ENCODE measurements around the gene OR2S2.
"Not testable (repeated sequence)": the region's sequence is repeated elsewhere in the genome, so short reads cannot be mapped to it uniquely, and the experiment has no call there.

Gene OR2S2

GRCh38 chr9:35993136-35993535 lies 35.2 kb upstream of the OR2S2 start:
- not testable (repeated sequence) for H3K4me1 ChIP-seq (ENCODE audit: control insufficient read depth in 1 of 2, insufficient read depth in 2 of 2, low read length in 2 of 2); H3K9ac ChIP-seq (ENCODE audit: low read depth in 1 of 2, low read length in 2 of 2); H3K36me3 ChIP-seq (ENCODE audit: control insufficient read depth in 1 of 2, insufficient read depth in 2 of 2, low read length in 2 of 2); H3K27me3 ChIP-seq (ENCODE audit: control insufficient read depth in 1 of 2, insufficient read depth in 2 of 2, low read length in 2 of 2); H3K9me3 ChIP-seq (ENCODE audit: control insufficient read depth in 1 of 2, low read length in 2 of 2); H3K27ac ChIP-seq (ENCODE audit: low read depth, low read length); H3K4me3 ChIP-seq (ENCODE audit: low read depth in 1 of 2, low read length in 2 of 2)

- H3K4me1 ChIP-seq (ENCODE audit: control insufficient read depth in 1 of 2, insufficient read depth in 2 of 2, low read length in 2 of 2) = no peaks in the 10 kb centered on the region
- no peak overlapping the region for H3K9ac ChIP-seq (ENCODE audit: low read depth in 1 of 2, low read length in 2 of 2)
- no peaks in the 10 kb centered on the region for H3K9me3 ChIP-seq (ENCODE audit: control insufficient read depth in 1 of 2, low read length in 2 of 2)
- H3K27me3 ChIP-seq (ENCODE audit: control insufficient read depth in 1 of 2, insufficient read depth in 2 of 2, low read length in 2 of 2) = peaks cover 0 to 3% of the 10 kb centered on the region in 2 donors
- H3K27ac ChIP-seq (ENCODE audit: low read depth, low read length) = no peak overlapping the region
- no peaks in the 10 kb centered on the region for H3K36me3 ChIP-seq (ENCODE audit: control insufficient read depth in 1 of 2, insufficient read depth in 2 of 2, low read length in 2 of 2)
- no peak overlapping the region for H3K4me3 ChIP-seq (ENCODE audit: low read depth in 1 of 2, low read length in 2 of 2)
Observed at GRCh38 chr9:35990155-35990554, 32.2 kb upstream of the OR2S2 start.

GRCh38 chr9:35984021-35984420 lies 26.1 kb upstream of the OR2S2 start:
- no peak overlapping the region for H3K27ac ChIP-seq (ENCODE audit: low read depth, low read length)
- peaks cover 7 to 15% of the 10 kb centered on the region in 2 donors for H3K27me3 ChIP-seq (ENCODE audit: control insufficient read depth in 1 of 2, insufficient read depth in 2 of 2, low read length in 2 of 2)
- H3K9ac ChIP-seq (ENCODE audit: low read depth in 1 of 2, low read length in 2 of 2) = no peak overlapping the region
- no peaks in the 10 kb centered on the region for H3K4me1 ChIP-seq (ENCODE audit: control insufficient read depth in 1 of 2, insufficient read depth in 2 of 2, low read length in 2 of 2)
- no peaks in the 10 kb centered on the region for H3K36me3 ChIP-seq (ENCODE audit: control insufficient read depth in 1 of 2, insufficient read depth in 2 of 2, low read length in 2 of 2)
- H3K9me3 ChIP-seq (ENCODE audit: control insufficient read depth in 1 of 2, low read length in 2 of 2) = no peaks in the 10 kb centered on the region
- no peak overlapping the region for H3K4me3 ChIP-seq (ENCODE audit: low read depth in 1 of 2, low read length in 2 of 2)

GRCh38 chr9:35981699-35982098 lies 23.7 kb upstream of the OR2S2 start:
- no peak overlapping the region for H3K4me3 ChIP-seq (ENCODE audit: low read depth in 1 of 2, low read length in 2 of 2)
- H3K27me3 ChIP-seq (ENCODE audit: control insufficient read depth in 1 of 2, insufficient read depth in 2 of 2, low read length in 2 of 2) = peaks cover 10 to 15% of the 10 kb centered on the region in 2 donors
- H3K4me1 ChIP-seq (ENCODE audit: control insufficient read depth in 1 of 2, insufficient read depth in 2 of 2, low read length in 2 of 2) = no peaks in the 10 kb centered on the region
- no peaks in the 10 kb centered on the region for H3K36me3 ChIP-seq (ENCODE audit: control insufficient read depth in 1 of 2, insufficient read depth in 2 of 2, low read length in 2 of 2)
- H3K9me3 ChIP-seq (ENCODE audit: control insufficient read depth in 1 of 2, low read length in 2 of 2) = no peaks in the 10 kb centered on the region
- H3K27ac ChIP-seq (ENCODE audit: low read depth, low read length) = no peak overlapping the region
- H3K9ac ChIP-seq (ENCODE audit: low read depth in 1 of 2, low read length in 2 of 2) = no peak overlapping the region

- peaks cover 10 to 15% of the 10 kb centered on the region in 2 donors for H3K27me3 ChIP-seq (ENCODE audit: control insufficient read depth in 1 of 2, insufficient read depth in 2 of 2, low read length in 2 of 2)
Observed at GRCh38 chr9:35980289-35981011, 22.5 kb upstream of the OR2S2 start.

GRCh38 chr9:35978792-35979191 lies 20.8 kb upstream of the OR2S2 start:
- H3K27me3 ChIP-seq (ENCODE audit: control insufficient read depth in 1 of 2, insufficient read depth in 2 of 2, low read length in 2 of 2) = peaks cover 10 to 15% of the 10 kb centered on the region in 2 donors
- no peak overlapping the region for H3K4me3 ChIP-seq (ENCODE audit: low read depth in 1 of 2, low read length in 2 of 2)
- H3K4me1 ChIP-seq (ENCODE audit: control insufficient read depth in 1 of 2, insufficient read depth in 2 of 2, low read length in 2 of 2) = no peaks in the 10 kb centered on the region
- no peak overlapping the region for H3K27ac ChIP-seq (ENCODE audit: low read depth, low read length)
- H3K9me3 ChIP-seq (ENCODE audit: control insufficient read depth in 1 of 2, low read length in 2 of 2) = peaks cover 0 to 10% of the 10 kb centered on the region in 2 donors
- H3K36me3 ChIP-seq (ENCODE audit: control insufficient read depth in 1 of 2, insufficient read depth in 2 of 2, low read length in 2 of 2) = no peaks in the 10 kb centered on the region
- H3K9ac ChIP-seq (ENCODE audit: low read depth in 1 of 2, low read length in 2 of 2) = no peak overlapping the region

More at GRCh38 chr9:35980289-35981011, 22.5 kb upstream of the OR2S2 start:
- H3K9ac ChIP-seq (ENCODE audit: low read depth in 1 of 2, low read length in 2 of 2) = no peak overlapping the region
- no peak overlapping the region for H3K27ac ChIP-seq (ENCODE audit: low read depth, low read length)
- H3K4me1 ChIP-seq (ENCODE audit: control insufficient read depth in 1 of 2, insufficient read depth in 2 of 2, low read length in 2 of 2) = no peaks in the 10 kb centered on the region
- no peak overlapping the region for H3K4me3 ChIP-seq (ENCODE audit: low read depth in 1 of 2, low read length in 2 of 2)
- H3K9me3 ChIP-seq (ENCODE audit: control insufficient read depth in 1 of 2, low read length in 2 of 2) = peaks cover 0 to 3% of the 10 kb centered on the region in 2 donors
- H3K36me3 ChIP-seq (ENCODE audit: control insufficient read depth in 1 of 2, insufficient read depth in 2 of 2, low read length in 2 of 2) = no peaks in the 10 kb centered on the region

GRCh38 chr9:35976726-35977125 lies 18.8 kb upstream of the OR2S2 start:
- Histone ChIP-seq H3K36me3 (ENCODE audit: control insufficient read depth in 1 of 2, insufficient read depth in 2 of 2, low read length in 2 of 2) (no peaks in the 10 kb centered on the region), H3K27me3 (ENCODE audit: control insufficient read depth in 1 of 2, insufficient read depth in 2 of 2, low read length in 2 of 2) (peaks cover 8 to 14% of the 10 kb centered on the region in 2 donors), H3K4me3 (ENCODE audit: low read depth in 1 of 2, low read length in 2 of 2) (no peak overlapping the region), H3K9me3 (ENCODE audit: control insufficient read depth in 1 of 2, low read length in 2 of 2) (peaks cover 0 to 10% of the 10 kb centered on the region in 2 donors), H3K27ac (ENCODE audit: low read depth, low read length) (no peak overlapping the region), H3K4me1 (ENCODE audit: control insufficient read depth in 1 of 2, insufficient read depth in 2 of 2, low read length in 2 of 2) (no peaks in the 10 kb centered on the region), H3K9ac (ENCODE audit: low read depth in 1 of 2, low read length in 2 of 2) (no peak overlapping the region)

GRCh38 chr9:35974800-35975199 lies 16.8 kb upstream of the OR2S2 start:
- Histone ChIP-seq H3K9ac (ENCODE audit: low read depth in 1 of 2, low read length in 2 of 2) (no peak overlapping the region), H3K36me3 (ENCODE audit: control insufficient read depth in 1 of 2, insufficient read depth in 2 of 2, low read length in 2 of 2) (no peaks in the 10 kb centered on the region), H3K4me1 (ENCODE audit: control insufficient read depth in 1 of 2, insufficient read depth in 2 of 2, low read length in 2 of 2) (no peaks in the 10 kb centered on the region), H3K4me3 (ENCODE audit: low read depth in 1 of 2, low read length in 2 of 2) (no peak overlapping the region), H3K27me3 (ENCODE audit: control insufficient read depth in 1 of 2, insufficient read depth in 2 of 2, low read length in 2 of 2) (peaks cover 0 to 3% of the 10 kb centered on the region in 2 donors), H3K9me3 (ENCODE audit: control insufficient read depth in 1 of 2, low read length in 2 of 2) (peaks cover 0 to 10% of the 10 kb centered on the region in 2 donors), H3K27ac (ENCODE audit: low read depth, low read length) (no peak overlapping the region)

- no peak overlapping the region for H3K4me3 ChIP-seq (ENCODE audit: low read depth in 1 of 2, low read length in 2 of 2)
- H3K36me3 ChIP-seq (ENCODE audit: control insufficient read depth in 1 of 2, insufficient read depth in 2 of 2, low read length in 2 of 2) = no peaks in the 10 kb centered on the region
- peaks cover 0 to 10% of the 10 kb centered on the region in 2 donors for H3K9me3 ChIP-seq (ENCODE audit: control insufficient read depth in 1 of 2, low read length in 2 of 2)
- H3K4me1 ChIP-seq (ENCODE audit: control insufficient read depth in 1 of 2, insufficient read depth in 2 of 2, low read length in 2 of 2) = no peaks in the 10 kb centered on the region
- no peak overlapping the region for H3K9ac ChIP-seq (ENCODE audit: low read depth in 1 of 2, low read length in 2 of 2)
- H3K27ac ChIP-seq (ENCODE audit: low read depth, low read length) = no peak overlapping the region
- H3K27me3 ChIP-seq (ENCODE audit: control insufficient read depth in 1 of 2, insufficient read depth in 2 of 2, low read length in 2 of 2) = no peaks in the 10 kb centered on the region
Observed at GRCh38 chr9:35972093-35972492, 14.1 kb upstream of the OR2S2 start.

- Histone ChIP-seq H3K9me3 (ENCODE audit: control insufficient read depth in 1 of 2, low read length in 2 of 2) (no peaks in the 10 kb centered on the region), H3K27ac (ENCODE audit: low read depth, low read length) (no peak overlapping the region), H3K27me3 (ENCODE audit: control insufficient read depth in 1 of 2, insufficient read depth in 2 of 2, low read length in 2 of 2) (no peaks in the 10 kb centered on the region), H3K4me1 (ENCODE audit: control insufficient read depth in 1 of 2, insufficient read depth in 2 of 2, low read length in 2 of 2) (no peaks in the 10 kb centered on the region), H3K4me3 (ENCODE audit: low read depth in 1 of 2, low read length in 2 of 2) (no peak overlapping the region), H3K36me3 (ENCODE audit: control insufficient read depth in 1 of 2, insufficient read depth in 2 of 2, low read length in 2 of 2) (no peaks in the 10 kb centered on the region), H3K9ac (ENCODE audit: low read depth in 1 of 2, low read length in 2 of 2) (no peak overlapping the region)
Observed at GRCh38 chr9:35967042-35967441, 9.1 kb upstream of the OR2S2 start.
